ENCODE measurements around the gene TNNI2. TPM values are rescaled to one million over a fixed set of nuclear protein-coding genes. Genes with fewer than 3 reads are reported as not detected.

Gene TNNI2
- total RNA-seq, 1 experiment from 2014 or later = not detected

- no peak overlapping the region for H3K9ac ChIP-seq (ENCODE audit: extremely low read depth, insufficient read length, low read length)
- H3T11ph ChIP-seq (ENCODE audit: low read length) = no peak overlapping the region
- H3K79me1 ChIP-seq (ENCODE audit: insufficient read depth, low read depth, low read length, poor library complexity, severe bottlenecking) = no peaks in the 10 kb centered on the region
- H4K91ac ChIP-seq (ENCODE audit: insufficient read length, low read depth, low read length) = no peak overlapping the region
- H3K18ac ChIP-seq (ENCODE audit: insufficient read length, low read depth, low read length) = no peak overlapping the region
- no peak overlapping the region for H2BK120ac ChIP-seq (ENCODE audit: low read depth, low read length, poor library complexity, severe bottlenecking)
- no peak overlapping the region for H3K4ac ChIP-seq (ENCODE audit: low read depth, low read length)
- no peak overlapping the region for H3K4me2 ChIP-seq (ENCODE audit: insufficient read depth, insufficient read length, low read length)
- no peaks in the 10 kb centered on the region for H3K36me3 Mint-ChIP-seq (ENCODE audit: insufficient read depth in 1 of 3, low read depth in 3 of 3)
- no peak overlapping the region for H2BK12ac ChIP-seq (ENCODE audit: insufficient read length, low read depth, low read length)
- no peak overlapping the region for H2BK15ac ChIP-seq (ENCODE audit: low read depth, low read length)
- H2AK5ac ChIP-seq (ENCODE audit: insufficient read length, low read length) = no peak overlapping the region
- no peaks in the 10 kb centered on the region for H3K4me1 ChIP-seq (ENCODE audit: insufficient read depth, low read length)
- DNase-seq = no peak
- H3K14ac ChIP-seq (ENCODE audit: insufficient read depth, low read length) = no peak overlapping the region
- peak overlapping the region in 2 of 3 experiments; percentile 70 to 83; a peak in 2 of 7 replicates for H3K27ac Mint-ChIP-seq
- H4K8ac ChIP-seq (replicated peaks; ENCODE audit: insufficient read length, low read depth, low read length) = no peak overlapping the region
- TF ChIP-seq CTCF (conservative IDR thresholded peaks at IDR 0.05) = no peak
- WGBS (ENCODE audit: extremely low coverage, insufficient read length, low lambda C conversion rate) = no CpG with 5 or more reads among the region's 33 CpGs
- no peak overlapping the region for H2BK5ac ChIP-seq (ENCODE audit: insufficient read length, low read length)
- H2AFZ ChIP-seq (ENCODE audit: low read length) = no peak overlapping the region
- no peak overlapping the region for H2BK20ac ChIP-seq (ENCODE audit: low read depth, low read length, poor library complexity, severe bottlenecking)
- H3K27ac ChIP-seq (ENCODE audit: insufficient read length, low read depth, low read length) = no peak overlapping the region
- no peaks in the 10 kb centered on the region for H3K9me3 Mint-ChIP-seq
- H3K27me3 Mint-ChIP-seq (ENCODE audit: low read depth) = no peaks in the 10 kb centered on the region; the same call in 1 of the 2 replicates
- H4K20me1 ChIP-seq (ENCODE audit: control insufficient read depth, insufficient read depth, insufficient read length) = no peaks in the 10 kb centered on the region
- no peak overlapping the region for H3K23ac ChIP-seq (ENCODE audit: insufficient read length, low read depth, low read length)
- no peaks in the 10 kb centered on the region for H3K79me2 ChIP-seq (ENCODE audit: insufficient read depth, low read length)
- H3K9me3 ChIP-seq (ENCODE audit: control insufficient read depth, low read depth, low read length) = no peaks in the 10 kb centered on the region
- no peaks in the 10 kb centered on the region for H3K27me3 ChIP-seq (ENCODE audit: insufficient read depth, low read length)
- no peak overlapping the region for H3K56ac ChIP-seq (ENCODE audit: insufficient read length, low read depth, low read length)
- peaks cover 2 to 7% of the 10 kb centered on the region in 2 experiments; a peak in 1 of 4 replicates for H3K4me1 Mint-ChIP-seq
- H3K23me2 ChIP-seq (ENCODE audit: insufficient read length, low read depth, low read length, poor library complexity, severe bottlenecking) = no peaks in the 10 kb centered on the region
- H4K5ac ChIP-seq (ENCODE audit: insufficient read length, low read depth, low read length) = no peak overlapping the region
- H3K4me3 Mint-ChIP-seq = no peak overlapping the region
Measured at GRCh38 chr11:1877211-1878136, 38.7 kb downstream of the TNNI2 start.

Measured in H9 (cell line).